GM12801 (cell line): ENCODE data around the gene DCANP1.

ENCODE experiments used
- TF ChIP-seq, protein P1 (sequence below): IDR thresholded peaks from one replicate; pipeline ENCODE4 v1.5.1; 2011; ENCODE audit warnings: control low read depth; ENCODE audit not compliant: insufficient read length; ENCODE audit errors: extremely low read depth

Gene DCANP1

GRCh38 chr5:135452321-135453030 is 5.3 kb upstream of the DCANP1 start, which contains the start of gene TIFAB:
Gene TIFAB, minus strand, starts transcription at chr5:135452351. Its CDS starts 2,412 bp downstream, at chr5:135449939.
- TF ChIP-seq, protein P1, sequence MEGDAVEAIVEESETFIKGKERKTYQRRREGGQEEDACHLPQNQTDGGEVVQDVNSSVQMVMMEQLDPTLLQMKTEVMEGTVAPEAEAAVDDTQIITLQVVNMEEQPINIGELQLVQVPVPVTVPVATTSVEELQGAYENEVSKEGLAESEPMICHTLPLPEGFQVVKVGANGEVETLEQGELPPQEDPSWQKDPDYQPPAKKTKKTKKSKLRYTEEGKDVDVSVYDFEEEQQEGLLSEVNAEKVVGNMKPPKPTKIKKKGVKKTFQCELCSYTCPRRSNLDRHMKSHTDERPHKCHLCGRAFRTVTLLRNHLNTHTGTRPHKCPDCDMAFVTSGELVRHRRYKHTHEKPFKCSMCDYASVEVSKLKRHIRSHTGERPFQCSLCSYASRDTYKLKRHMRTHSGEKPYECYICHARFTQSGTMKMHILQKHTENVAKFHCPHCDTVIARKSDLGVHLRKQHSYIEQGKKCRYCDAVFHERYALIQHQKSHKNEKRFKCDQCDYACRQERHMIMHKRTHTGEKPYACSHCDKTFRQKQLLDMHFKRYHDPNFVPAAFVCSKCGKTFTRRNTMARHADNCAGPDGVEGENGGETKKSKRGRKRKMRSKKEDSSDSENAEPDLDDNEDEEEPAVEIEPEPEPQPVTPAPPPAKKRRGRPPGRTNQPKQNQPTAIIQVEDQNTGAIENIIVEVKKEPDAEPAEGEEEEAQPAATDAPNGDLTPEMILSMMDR = no peak

DNA sequence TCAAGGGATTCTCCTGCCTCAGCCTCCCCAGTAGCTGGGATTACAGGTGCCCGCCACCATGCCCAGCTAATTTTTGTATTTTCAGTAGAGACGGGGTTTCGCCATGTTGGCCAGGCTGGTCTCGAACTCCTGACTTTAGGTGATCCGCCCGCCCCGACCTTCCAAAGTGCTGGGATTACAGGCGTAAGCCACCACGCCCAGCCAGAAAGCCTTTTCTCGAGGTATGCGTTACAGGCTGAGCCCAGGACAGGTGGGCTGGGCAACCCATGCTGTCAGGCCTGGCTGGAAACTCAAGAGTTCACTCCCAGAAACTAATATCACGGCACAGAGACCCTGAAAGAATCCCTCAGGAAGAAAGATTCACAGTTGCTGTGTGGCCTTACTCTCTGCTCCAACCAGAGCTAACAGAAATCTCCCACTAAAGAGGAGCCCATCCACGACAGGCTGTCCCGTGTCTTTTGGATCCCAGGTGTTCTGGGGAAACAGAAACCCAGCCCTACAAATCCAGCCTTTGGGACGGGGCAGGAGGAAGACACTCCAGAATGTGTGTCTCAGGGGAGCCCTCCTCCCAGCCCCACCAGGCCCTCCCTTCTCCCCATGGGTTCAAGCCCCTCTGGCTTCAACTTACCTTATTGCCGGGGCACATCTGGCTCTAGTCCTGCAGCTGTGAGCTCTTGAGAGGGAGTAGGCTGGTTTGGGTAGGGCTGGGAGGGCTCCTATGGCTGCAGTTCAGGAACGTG is 4.6 kb upstream of the DCANP1 start:
- TF ChIP-seq, protein P1 = no peak

GRCh38 chr5:135450952-135451351 is 3.8 kb upstream of the DCANP1 start:
- TF ChIP-seq, protein P1 = no peak

DNA sequence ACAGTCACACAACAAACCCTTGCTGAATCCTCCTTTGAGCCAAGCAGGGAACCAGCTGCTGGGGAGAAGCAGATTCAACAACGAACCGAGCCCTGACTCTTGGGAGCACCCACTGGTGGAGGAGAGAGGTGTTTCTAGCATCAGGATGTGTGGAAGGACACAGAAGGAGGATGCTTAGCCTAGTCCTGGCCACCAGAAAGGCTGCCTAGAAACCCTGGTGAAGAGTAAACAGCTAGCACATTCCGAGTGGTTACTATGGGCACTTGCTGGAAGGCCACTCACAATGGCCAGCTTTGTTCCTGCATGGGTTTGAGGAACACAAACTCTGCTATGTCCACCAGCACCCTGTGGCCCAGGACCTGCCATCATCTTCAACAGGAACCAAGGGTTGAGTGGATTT is 3.2 kb upstream of the DCANP1 start:
- TF ChIP-seq, protein P1 = no peak

GRCh38 chr5:135449644-135450043 is 2.5 kb upstream of the DCANP1 start:
- TF ChIP-seq, protein P1 = no peak

DNA sequence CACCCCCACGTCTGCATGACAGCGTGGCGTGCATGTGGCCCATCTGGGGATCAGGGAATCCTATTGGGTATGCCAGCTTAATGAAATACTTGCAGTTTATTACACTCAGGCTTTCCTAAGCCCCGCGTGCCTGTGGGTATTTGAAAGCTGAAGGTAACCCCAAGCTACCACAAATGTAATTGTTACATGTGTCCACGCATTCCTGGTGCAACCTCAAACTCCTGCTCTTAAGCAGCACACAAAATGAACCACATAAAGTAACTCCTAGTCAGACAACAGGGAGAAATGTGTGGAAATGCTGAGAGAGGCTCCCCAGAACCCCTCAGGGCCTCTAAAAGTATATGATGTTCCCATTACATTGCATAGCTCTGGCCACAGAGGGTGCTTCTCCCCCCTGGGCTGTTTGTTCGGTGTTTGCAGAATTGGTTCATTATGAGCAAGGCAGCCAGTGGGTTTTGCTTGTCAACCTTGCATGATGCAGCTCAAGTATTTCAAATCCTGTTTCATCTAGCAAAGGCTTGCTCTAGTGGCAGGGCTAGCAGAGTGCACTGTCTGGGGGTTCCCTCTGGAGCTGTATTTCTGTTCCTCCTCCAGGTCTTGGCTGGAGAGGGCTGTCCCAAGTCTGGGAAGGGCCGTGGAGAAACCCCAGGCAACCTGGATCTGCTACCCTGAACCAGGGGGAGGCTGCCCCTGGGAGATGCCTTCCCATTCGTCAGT is 1.8 kb upstream of the DCANP1 start:
- TF ChIP-seq, protein P1 = no peak

GRCh38 chr5:135448071-135448739 is 1.1 kb upstream of the DCANP1 start:
- TF ChIP-seq, protein P1 = no peak
